GM12891 (cell line): Measurements from ENCODE around the gene MRPL33.

Source experiments
- POLR2A ChIP-seq: IDR thresholded peaks from 2 replicates; pipeline ENCODE4 v1.6.1; 2011; ENCODE audit warnings: low read depth, low read length, control low read depth
- POLR2AphosphoS5 ChIP-seq: IDR thresholded peaks from 2 replicates; pipeline ENCODE4 v1.6.1; 2011; ENCODE audit warnings: low read depth, low read length, control low read depth

DNA sequence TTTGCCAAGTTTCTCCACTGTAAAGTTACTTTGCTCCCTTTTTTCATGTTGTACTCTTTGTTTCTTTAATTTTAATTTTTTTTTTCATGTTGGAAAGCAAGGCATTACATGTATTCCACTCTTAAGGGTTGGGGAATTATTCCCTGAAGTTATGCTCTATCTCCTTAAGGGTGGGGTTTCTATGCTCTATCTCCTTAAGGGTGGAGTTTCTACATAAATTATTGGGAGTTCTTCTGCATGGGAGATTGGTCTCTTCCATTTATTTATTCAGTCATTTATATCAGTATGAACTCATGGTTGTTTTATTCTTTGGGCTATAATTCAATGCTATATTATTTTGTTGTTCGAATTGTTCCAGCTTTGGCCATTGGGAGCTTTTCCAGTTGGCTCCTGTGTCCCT lies 11.2 kb downstream of the MRPL33 start:
- TF ChIP-seq POLR2AphosphoS5 (no peak), POLR2A (no peak)
